Endothelial cell of umbilical vein (primary cell): ENCODE measurements around the gene CA5A. TPM values are rescaled to one million over a fixed set of nuclear protein-coding genes. Genes with fewer than 3 reads are reported as not detected.

Source experiments
- BruUV-seq: library from RNA; stranded (reverse); fragments of 400-500 nt; replicated peaks from 2 replicates; lab custom pipeline; 2021; lab: Mats Ljungman, UMichigan
- CTCF ChIA-PET: fragments of 300-600, 350-600 bp; sonication (Branson Sonifier 250); formaldehyde crosslinking; loops from one replicate; lab custom pipeline; 2021; ENCODE audit warnings: antibody characterized with exemption, inconsistent platforms; lab: Charles Lee
- POLR2A ChIA-PET: fragments of 300-600, 350-600 bp; sonication (Branson Sonifier 250); formaldehyde crosslinking; loops from one replicate; lab custom pipeline; 2021; ENCODE audit warnings: antibody characterized with exemption, inconsistent platforms; lab: Charles Lee
- DNase-seq: peaks from one replicate; pipeline ENCODE4 v3.0.0-alpha.2; 2011; ENCODE audit warnings: low read depth, low spot score
- FAIRE-seq: peaks from 2 replicates; lab custom pipeline; 2011; peaks lifted over from hg19 to GRCh38; lab: Jason Lieb, UNC
- H2AFZ ChIP-seq: 2 replicates; pipeline ENCODE4 v1.6.0; 2012; ENCODE audit warnings: low read depth, low read length, control low read depth, inconsistent platforms
- H3K27ac ChIP-seq: 2 replicates; pipeline ENCODE4 v1.5.1; 2011; ENCODE audit warnings: low read depth, mild to moderate bottlenecking, control low read depth, low read length, moderate library complexity; ENCODE audit not compliant: insufficient read depth
- H3K27me3 ChIP-seq, 2 experiments: 2 replicates each; pipeline versions ENCODE4 v1.6.0 to v1.6.1; 2011; ENCODE audit warnings: low read length in 2 of 2, mixed read lengths in 1 of 2; ENCODE audit not compliant: control insufficient read depth in 2 of 2, insufficient read depth in 2 of 2
- H3K36me3 ChIP-seq, 2 experiments: 2 replicates in 1 of 2; 3 replicates in 1 of 2; pipeline ENCODE4 v1.5.1; 2011; ENCODE audit warnings: low read length in 2 of 2, mild to moderate bottlenecking in 1 of 2, moderate library complexity in 1 of 2; ENCODE audit not compliant: control insufficient read depth in 2 of 2, insufficient read depth in 2 of 2; ENCODE audit errors: extremely low read depth in 1 of 2
- H3K4me1 ChIP-seq: 3 replicates; pipeline ENCODE4 v1.5.1; 2011; ENCODE audit warnings: mild to moderate bottlenecking, low read length; ENCODE audit not compliant: control insufficient read depth, insufficient read depth; ENCODE audit errors: extremely low read depth
- H3K4me2 ChIP-seq: 2 replicates; pipeline ENCODE4 v1.6.1; 2011; ENCODE audit warnings: low read length, control low read depth, mixed read lengths; ENCODE audit not compliant: insufficient read depth
- H3K4me3 ChIP-seq, 3 experiments: fragments of 200-600 bp in 1 of 3; sonication (generic), shearing (Covaris generic) in 1 of 3; replicated peaks in 1 of 3; 2 replicates each; pipeline ENCODE4 v1.5.1; 2011 to 2016; ENCODE audit warnings: control low read depth in 3 of 3, low read length in 3 of 3, mild to moderate bottlenecking in 2 of 3, inconsistent platforms in 1 of 3, low read depth in 1 of 3, moderate library complexity in 1 of 3; ENCODE audit not compliant: insufficient read depth in 1 of 3
- H3K79me2 ChIP-seq: 2 replicates; pipeline ENCODE4 v1.6.0; 2012; ENCODE audit warnings: low read length, inconsistent platforms; ENCODE audit not compliant: control insufficient read depth, insufficient read depth
- H3K9ac ChIP-seq: replicated peaks from 2 replicates; pipeline ENCODE3; 2011; ENCODE audit warnings: low read length, control low read depth; ENCODE audit not compliant: insufficient read depth; ENCODE audit errors: extremely low read depth
- H3K9me1 ChIP-seq: replicated peaks from 3 replicates; pipeline ENCODE4 v1.6.0; 2011; ENCODE audit warnings: mild to moderate bottlenecking, low read length; ENCODE audit not compliant: control insufficient read depth, insufficient read depth; ENCODE audit errors: extremely low read depth
- H3K9me3 ChIP-seq: replicated peaks from 2 replicates; pipeline ENCODE4 v1.5.1; 2012; ENCODE audit warnings: low read length, inconsistent platforms; ENCODE audit not compliant: control insufficient read depth, insufficient read depth
- H4K20me1 ChIP-seq: replicated peaks from 2 replicates; pipeline ENCODE3; 2011; ENCODE audit warnings: mild to moderate bottlenecking, low read length; ENCODE audit not compliant: control insufficient read depth, insufficient read depth; ENCODE audit errors: extremely low read depth
- CTCF ChIP-seq, 2 donors: IDR thresholded peaks; 1 replicate in 1 of 2; 2 replicates in 1 of 2; pipeline ENCODE4 v1.5.1; 2011; ENCODE audit warnings: low read length in 2 of 2, mild to moderate bottlenecking in 2 of 2, moderate library complexity in 2 of 2, control low read depth in 1 of 2, inconsistent platforms in 1 of 2, low read depth in 1 of 2; ENCODE audit not compliant: insufficient read depth in 1 of 2; ENCODE audit errors: extremely low read depth in 1 of 2
- EZH2 ChIP-seq: IDR thresholded peaks from 2 replicates; pipeline ENCODE4 v1.6.1; 2012; ENCODE audit warnings: borderline replicate concordance, low read depth, mild to moderate bottlenecking, moderate library complexity, low read length, inconsistent platforms; ENCODE audit not compliant: severe bottlenecking
- FOS ChIP-seq: IDR thresholded peaks from 2 replicates; pipeline ENCODE4 v1.6.1; 2011; ENCODE audit warnings: mild to moderate bottlenecking, low read length, moderate library complexity, borderline replicate concordance; ENCODE audit not compliant: insufficient read depth
- GATA2 ChIP-seq: IDR thresholded peaks from 2 replicates; pipeline ENCODE4 v1.7.0; 2011; ENCODE audit warnings: low read depth, mild to moderate bottlenecking, moderate library complexity, mixed read lengths, low read length; ENCODE audit not compliant: insufficient read length, insufficient read depth
- JUN ChIP-seq: IDR thresholded peaks from 2 replicates; pipeline ENCODE4 v1.6.1; 2011; ENCODE audit warnings: borderline replicate concordance, low read depth; ENCODE audit not compliant: insufficient read length, insufficient read depth
- MAX ChIP-seq: IDR thresholded peaks from 2 replicates; pipeline ENCODE4 v1.6.1; 2011; ENCODE audit not compliant: insufficient read depth, insufficient read length
- MYC ChIP-seq: IDR thresholded peaks from one replicate; pipeline ENCODE4 v1.6.1; 2011; ENCODE audit warnings: mild to moderate bottlenecking, low read depth, low read length
- POLR2A ChIP-seq: IDR thresholded peaks from 2 replicates; pipeline ENCODE4 v1.6.1; 2012; ENCODE audit warnings: low read depth, mild to moderate bottlenecking, control low read depth, low read length
- POLR2AphosphoS5 ChIP-seq: IDR thresholded peaks from 2 replicates; pipeline ENCODE4 v1.6.1; 2012; ENCODE audit warnings: low read depth, mild to moderate bottlenecking, control low read depth, low read length, moderate library complexity; ENCODE audit not compliant: insufficient read depth
- dilution Hi-C: fragments of 300-500 bp; cut with MboI; formaldehyde crosslinking; loops from one replicate; pipeline ENCODE4 v1.15.0; 2019; ENCODE audit warnings: low sequenced_read_pairs; ENCODE audit not compliant: extremely low pct_ligation_motif_present
- intact Hi-C: fragments of 100-400 bp; cut with micrococcal nuclease; formaldehyde crosslinking; loops from one replicate; pipeline ENCODE4 v1.10.0; 2022
- polyA plus RNA-seq, 4 experiments: library from polyadenylated mRNA; depleted of rRNA in 3 of 4; stranded (reverse) in 3 of 4; unstranded in 1 of 4; fragments of >200 nt; gene quantifications; 2 replicates each; pipeline versions ENCODE4 v1.2.1 to v1.2.3, GENCODE V29; 2011 to 2012; ENCODE audit warnings: missing spikeins in 1 of 4
- total RNA-seq: library from RNA; stranded (reverse); gene quantifications from 2 replicates; pipeline ENCODE4 v1.2.3, GENCODE V29; 2021

CA5A gene
- total and polyA plus RNA-seq, 2 donors (not counting 3 experiments of a cell fraction or from before 2014, with no cell fraction given) = not detected

DNA sequence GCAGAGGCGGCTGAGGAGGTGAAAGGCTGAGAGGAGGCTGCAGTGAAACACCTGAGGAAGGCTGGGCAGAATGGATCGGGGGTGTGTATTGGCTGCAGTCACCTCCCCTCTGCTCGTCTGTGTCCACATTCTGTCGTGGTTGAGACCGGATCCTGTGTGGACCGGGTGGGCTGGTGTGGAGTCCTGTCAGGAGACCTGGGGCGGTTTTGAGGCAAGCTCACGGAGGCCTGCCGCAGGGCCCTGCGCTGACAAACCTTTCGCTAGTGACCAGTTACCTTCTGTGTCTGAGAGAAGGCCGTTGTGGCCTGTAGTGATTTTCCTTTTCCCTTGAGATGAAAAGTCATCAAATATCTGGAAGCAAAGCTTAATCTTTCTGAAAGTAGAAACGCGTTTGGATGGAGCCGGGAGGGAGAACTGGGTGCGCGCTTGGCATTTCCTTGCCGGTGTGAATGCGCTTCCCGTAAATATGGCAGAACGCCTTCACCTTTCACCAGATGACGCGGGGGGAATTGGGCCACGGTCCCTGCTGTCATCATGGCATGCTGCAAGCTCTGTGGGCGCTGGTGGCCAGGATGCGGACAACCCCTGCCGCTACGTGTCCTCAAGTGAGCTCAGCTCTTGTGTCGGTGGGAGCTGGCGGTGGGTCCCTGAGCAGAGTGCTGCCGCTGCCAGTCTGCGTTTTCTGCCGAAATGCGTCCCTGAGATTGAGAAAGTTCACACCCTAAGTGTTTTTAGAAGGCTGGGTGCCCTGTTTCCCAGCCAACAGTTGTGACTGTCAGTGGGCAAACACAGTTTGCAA, 21.2 kb upstream of the CA5A start:
- Histone ChIP-seq H3K79me2 (peaks cover 89% of the 10 kb centered on the region), H3K27ac (peak overlapping the region; percentile 72), H3K9ac (no peak overlapping the region), H3K4me2 (no peak overlapping the region), H3K4me3 (no peak overlapping the region), H2AFZ (no peak overlapping the region), H3K9me1 (no peaks in the 10 kb centered on the region), H4K20me1 (no peaks in the 10 kb centered on the region), H3K9me3 (no peaks in the 10 kb centered on the region), H3K36me3 (peaks cover 0 to 2% of the 10 kb centered on the region in 2 experiments), H3K27me3 (no peaks in the 10 kb centered on the region), H3K4me1 (peaks cover 36% of the 10 kb centered on the region)
- no TSS peak for BruUV-seq
- ChIA-PET CTCF (interaction anchor here (1.0 to 2.4 kb wide), 3 partner anchors 16 to 480 kb away, joined by 3 to 13 read pairs (median 8); no protein-coding TSS in a partner anchor), POLR2A (no interaction called here)
- no peak for FAIRE-seq
- DNase-seq = no peak
- dilution Hi-C loops (no loop called here), intact Hi-C loops (loop anchor here (2.0 to 10.0 kb wide), 3 partner anchors 65 to 607 kb away; no protein-coding TSS in a partner anchor)
- no peak for TF ChIP-seq POLR2A
- no peak for TF ChIP-seq JUN
- TF ChIP-seq GATA2 = no peak
- no peak for TF ChIP-seq CTCF (IDR thresholded peaks at IDR 0.05; ENCODE audit: extremely low read depth in 1 of 2, insufficient read depth in 1 of 2, low read depth in 1 of 2, low read length in 2 of 2)
- no peak for TF ChIP-seq POLR2AphosphoS5
- TF ChIP-seq EZH2 = no peak
- TF ChIP-seq MYC = no peak
- TF ChIP-seq MAX = no peak
- no peak for TF ChIP-seq FOS
